WTC11 (cell line): Measurements from ENCODE around the gene ERVMER34-1. TPM values are rescaled to one million over a fixed set of nuclear protein-coding genes. Genes with fewer than 3 reads are reported as not detected.

Experiments
- AFF4 ChIP-seq: sonication (generic); formaldehyde crosslinking; IDR thresholded peaks from 2 replicates; pipeline ENCODE4 v1.8.1; 2023; ENCODE audit warnings: mild to moderate bottlenecking, missing genetic modification reagents, borderline replicate concordance
- ATF3 ChIP-seq: sonication (generic); formaldehyde crosslinking; conservative IDR thresholded peaks from 2 replicates; pipeline ENCODE4 v1.8.1; 2022; ENCODE audit warnings: mild to moderate bottlenecking, missing genetic modification reagents
- CDX4 ChIP-seq: fragments of 250-450 bp; sonication (Bioruptor Pico); IDR thresholded peaks from 2 replicates; pipeline ENCODE4 v1.9.0; 2021; ENCODE audit warnings: moderate library complexity, mild to moderate bottlenecking, inconsistent platforms, borderline replicate concordance
- CREM ChIP-seq: sonication (generic); formaldehyde crosslinking; IDR thresholded peaks from 2 replicates; pipeline ENCODE4 v1.8.1; 2022; ENCODE audit warnings: mild to moderate bottlenecking, missing genetic modification reagents, moderate library complexity
- FOXJ3 ChIP-seq: sonication (generic); formaldehyde crosslinking; IDR thresholded peaks from 2 replicates; pipeline ENCODE4 v1.9.0; 2021; ENCODE audit warnings: missing genetic modification reagents, mild to moderate bottlenecking, borderline replicate concordance
- JAZF1 ChIP-seq: fragments of 250-450 bp; sonication (Bioruptor Pico); IDR thresholded peaks from 2 replicates; pipeline ENCODE4 v1.9.0; 2021; ENCODE audit warnings: moderate library complexity, mild to moderate bottlenecking, inconsistent platforms
- KAT7 ChIP-seq: sonication (generic); formaldehyde crosslinking; IDR thresholded peaks from 2 replicates; pipeline ENCODE4 v1.8.1; 2023; ENCODE audit warnings: missing genetic modification reagents, mild to moderate bottlenecking, borderline replicate concordance
- MLX ChIP-seq: sonication (generic); formaldehyde crosslinking; IDR thresholded peaks from 2 replicates; pipeline ENCODE4 v1.8.1; 2023; ENCODE audit warnings: mild to moderate bottlenecking, missing genetic modification reagents, moderate library complexity
- NR3C1 ChIP-seq: sonication (generic); formaldehyde crosslinking; conservative IDR thresholded peaks from 2 replicates; pipeline ENCODE4 v1.8.1; 2023; ENCODE audit warnings: low read depth, mild to moderate bottlenecking, missing genetic modification reagents
- RORB ChIP-seq: fragments of 250-450 bp; sonication (Bioruptor Pico); IDR thresholded peaks from 2 replicates; pipeline ENCODE4 v1.9.0; 2021; ENCODE audit warnings: mild to moderate bottlenecking
- SMAD3 ChIP-seq: sonication (generic); formaldehyde crosslinking; IDR thresholded peaks from 2 replicates; pipeline ENCODE4 v1.8.0; 2022; ENCODE audit warnings: missing genetic modification reagents, mild to moderate bottlenecking, borderline replicate concordance
- TEAD1 ChIP-seq: sonication (generic); formaldehyde crosslinking; IDR thresholded peaks from 2 replicates; pipeline ENCODE4 v1.8.0; 2022; ENCODE audit warnings: mild to moderate bottlenecking, missing genetic modification reagents
- ZBTB43 ChIP-seq: sonication (generic); formaldehyde crosslinking; IDR thresholded peaks from 2 replicates; pipeline ENCODE4 v1.8.1; 2023; ENCODE audit warnings: mild to moderate bottlenecking, missing genetic modification reagents
- ZNF219 ChIP-seq: sonication (generic); formaldehyde crosslinking; IDR thresholded peaks from 2 replicates; pipeline ENCODE4 v1.8.0; 2023; ENCODE audit warnings: missing genetic modification reagents, mild to moderate bottlenecking, borderline replicate concordance
- ZNF232 ChIP-seq: sonication (generic); formaldehyde crosslinking; IDR thresholded peaks from 2 replicates; pipeline ENCODE4 v1.8.0; 2022; ENCODE audit warnings: mild to moderate bottlenecking, missing genetic modification reagents
- ZNF263 ChIP-seq: sonication (generic); formaldehyde crosslinking; IDR thresholded peaks from 2 replicates; pipeline ENCODE4 v1.8.1; 2022; ENCODE audit warnings: low read depth, mild to moderate bottlenecking, moderate library complexity, missing genetic modification reagents
- ZNF532 ChIP-seq: fragments of 250-450 bp; sonication (Bioruptor Pico); IDR thresholded peaks from 2 replicates; pipeline ENCODE4 v1.9.0; 2021; ENCODE audit warnings: mild to moderate bottlenecking, borderline replicate concordance
- ZNF671 ChIP-seq: fragments of 250-450 bp; sonication (Bioruptor Pico); IDR thresholded peaks from 2 replicates; pipeline ENCODE4 v1.8.0; 2021; ENCODE audit warnings: mild to moderate bottlenecking
- total RNA-seq: library from RNA; stranded (reverse); gene quantifications from 3 replicates; pipeline ENCODE4 v1.2.3, GENCODE V29; 2021

ERVMER34-1 gene
- total RNA-seq, 1 experiment from 2014 or later: 14.6 TPM

- TF ChIP-seq ATF3 (CRISPR knock-in tag) (no peak), ZNF671 (CRISPR knock-in tag) (peak; percentile 88), TEAD1 (CRISPR knock-in tag) (no peak; the same call in 1 of the 2 replicates), JAZF1 (no peak), NR3C1 (CRISPR knock-in tag) (no peak), ZNF219 (CRISPR knock-in tag) (no peak), CDX4 (CRISPR knock-in tag) (no peak), ZBTB43 (CRISPR knock-in tag) (peak; percentile 69; the same call in 1 of the 2 replicates), ZNF263 (CRISPR knock-in tag) (no peak), ZNF532 (CRISPR knock-in tag) (peak; percentile 91; the same call in 1 of the 2 replicates), CREM (peak; percentile 46; the same call in 1 of the 2 replicates), FOXJ3 (CRISPR knock-in tag) (no peak), MLX (CRISPR knock-in tag) (no peak), ZNF232 (CRISPR knock-in tag) (0 out of 2 replicates have a peak, but pooled peaks have one; percentile 8), KAT7 (CRISPR knock-in tag) (no peak), AFF4 (CRISPR knock-in tag) (no peak; the same call in 1 of the 2 replicates), RORB (no peak), SMAD3 (no peak)
- TF ChIP-seq, all 79 proteins: peak for 24
These were observed 29.0 kb downstream of the ERVMER34-1 start (continued) for GRCh38 chr4:52721968-52722815.
